ENCODE data around the gene TPM2.
A peak's percentile ranks its signal among the peaks of the same experiment; 100 is the strongest.

GRCh38 chr9:35682520-35683315, 7.0 kb downstream of the TPM2 start:
- TF ChIP-seq CTCF (IDR thresholded peaks at IDR 0.05): no peak
- no peak for TF ChIP-seq POLR2A (IDR thresholded peaks at IDR 0.05)
- TF ChIP-seq POLR2AphosphoS5 (IDR thresholded peaks at IDR 0.05): peak in 2 of 3 donors; percentile 6 to 28

Data from stomach (tissue), 4 donors.